HG02759 (cell line): ENCODE measurements around the gene ACHE.

Experiments
- ATAC-seq: cut with Tn5 transposase; IDR thresholded peaks from one replicate; pipeline ENCODE4 v1.9.1; 2021; ENCODE audit warnings: mild to moderate bottlenecking, moderate library complexity; ENCODE audit not compliant: unreplicated experiment

Gene ACHE

GRCh38 chr7:100886142-100886935 is 9.3 kb downstream of the ACHE start:
- no peak for ATAC-seq

DNA sequence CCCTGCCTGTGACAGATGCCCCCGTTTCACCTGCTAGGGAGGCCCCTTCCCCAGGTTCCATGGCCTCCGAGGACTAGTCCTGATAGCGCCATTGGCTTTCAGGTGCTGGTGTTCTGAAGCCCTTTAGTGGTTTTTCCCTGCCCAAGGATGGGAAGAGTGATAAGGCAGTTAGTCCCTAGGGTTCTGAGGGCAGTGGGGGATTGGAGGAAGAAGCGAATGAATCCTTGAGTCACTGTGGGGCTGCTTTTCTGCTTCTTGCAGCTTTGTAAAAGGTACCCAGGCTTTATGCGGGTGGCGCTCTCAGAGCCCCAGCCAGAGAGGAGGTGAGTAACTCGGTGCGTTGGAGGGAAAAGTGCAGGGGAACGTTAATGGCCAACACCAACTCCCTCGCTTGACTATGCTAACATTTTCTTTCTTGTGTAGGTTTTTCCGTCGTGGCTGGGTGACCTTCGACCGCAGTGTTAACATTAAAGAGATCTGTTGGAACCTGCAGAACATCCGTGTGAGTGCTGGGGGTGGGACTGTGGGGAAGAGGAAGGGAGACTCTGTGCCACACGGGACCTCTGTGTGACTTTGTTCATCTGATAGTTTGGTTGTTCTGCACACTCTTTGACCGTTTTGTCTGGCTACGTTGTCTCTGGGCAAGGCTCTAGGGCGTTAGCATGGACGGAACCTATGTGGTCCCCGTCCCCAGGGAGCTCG is 10.1 kb downstream of the ACHE start:
- ATAC-seq, result no peak

GRCh38 chr7:100884736-100885439 is 10.8 kb downstream of the ACHE start:
- no peak for ATAC-seq

GRCh38 chr7:100882785-100883526 is 12.7 kb downstream of the ACHE start:
- ATAC-seq, result no peak

DNA sequence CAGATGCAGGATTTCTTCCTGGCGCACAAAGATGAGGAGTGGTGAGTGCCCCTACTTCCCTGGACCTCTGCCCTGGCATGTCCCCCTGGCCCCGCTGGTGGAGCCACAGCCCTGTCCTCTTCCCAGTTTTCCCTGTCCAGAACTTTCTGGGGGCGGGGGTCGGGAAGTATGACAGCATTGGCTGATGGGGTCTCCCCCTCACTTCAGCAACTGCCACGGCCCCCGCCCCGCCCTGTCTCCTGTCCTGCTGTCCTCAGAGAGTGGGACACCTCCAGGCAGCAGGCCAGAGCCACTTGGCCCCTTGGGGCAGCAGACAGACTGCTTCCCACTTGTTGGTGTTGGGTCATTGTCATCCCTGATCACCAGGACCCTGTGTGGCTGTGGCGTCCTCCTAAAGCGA is 13.5 kb downstream of the ACHE start:
- ATAC-seq, result no peak

DNA sequence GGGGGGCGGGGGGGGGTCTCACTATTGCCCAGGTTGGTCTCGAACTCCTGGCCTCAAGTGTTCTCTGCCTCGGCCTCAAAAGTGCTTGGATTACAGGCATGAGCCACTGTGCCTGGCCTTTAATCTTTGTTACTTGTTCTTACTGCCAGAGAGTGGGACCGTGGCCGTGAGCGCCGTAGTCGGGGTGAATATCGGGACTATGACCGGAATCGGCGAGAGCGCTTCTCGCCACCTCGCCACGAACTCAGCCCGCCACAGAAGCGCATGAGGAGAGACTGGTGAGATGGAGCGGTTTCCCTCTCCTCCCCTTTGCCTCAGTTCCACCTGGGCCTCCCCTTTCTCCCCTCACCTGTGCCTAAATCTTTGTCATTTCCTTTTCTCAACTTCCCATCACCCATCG is 14.6 kb downstream of the ACHE start:
- no peak for ATAC-seq

DNA sequence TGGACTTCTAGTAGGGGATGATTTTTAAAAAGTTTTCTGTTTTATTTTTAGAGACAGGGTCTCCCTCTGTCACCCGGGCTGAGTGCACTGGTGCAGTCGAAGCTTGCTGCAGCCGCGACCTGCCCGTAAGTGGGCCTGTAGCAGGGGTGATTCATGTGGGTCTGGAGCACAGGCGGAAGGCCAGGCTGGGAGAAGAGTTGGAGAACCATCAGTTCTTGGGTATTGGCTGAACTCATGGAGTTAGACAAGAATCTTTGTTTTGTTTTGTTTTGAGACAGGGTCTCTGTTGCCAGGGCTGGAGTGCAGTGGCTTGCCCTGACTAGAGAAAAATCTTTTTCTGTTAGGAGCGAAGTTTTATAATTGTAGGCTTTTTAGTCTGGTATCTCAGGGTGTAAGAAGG is 15.0 kb downstream of the ACHE start:
- ATAC-seq, result no peak

DNA sequence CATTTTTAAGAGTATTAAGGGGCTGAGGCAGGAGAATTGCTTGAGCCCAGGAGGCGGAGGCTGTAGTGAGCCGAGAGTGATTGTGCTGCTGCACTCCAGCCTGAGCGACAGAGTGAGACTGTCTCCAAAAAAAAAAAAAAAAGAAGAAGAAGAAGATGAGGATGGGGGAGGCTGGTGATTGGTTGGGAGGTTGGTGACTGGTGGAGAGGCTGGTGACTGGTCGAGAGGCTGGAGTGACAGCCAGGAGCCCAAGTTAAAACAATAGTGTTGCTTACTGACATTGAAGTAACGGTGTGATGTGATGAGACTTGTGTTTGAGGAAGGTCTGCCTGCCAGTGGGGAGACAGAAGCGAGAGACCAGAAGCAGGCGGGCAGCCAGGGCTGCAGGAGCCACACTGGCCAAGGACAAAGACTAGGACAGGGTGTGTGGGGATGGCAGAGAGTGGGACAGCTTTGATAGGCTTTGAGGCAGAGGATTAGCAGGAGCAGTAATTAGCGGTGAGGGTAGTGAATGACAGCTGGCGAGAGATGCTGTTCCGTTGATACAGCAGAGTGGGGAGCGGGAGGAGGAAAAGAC is 15.9 kb downstream of the ACHE start:
- ATAC-seq, result no peak

GRCh38 chr7:100878685-100879084 is 17.0 kb downstream of the ACHE start:
- no peak for ATAC-seq

- no peak for ATAC-seq
Measured at GRCh38 chr7:100878013-100878412, 17.7 kb downstream of the ACHE start.

DNA sequence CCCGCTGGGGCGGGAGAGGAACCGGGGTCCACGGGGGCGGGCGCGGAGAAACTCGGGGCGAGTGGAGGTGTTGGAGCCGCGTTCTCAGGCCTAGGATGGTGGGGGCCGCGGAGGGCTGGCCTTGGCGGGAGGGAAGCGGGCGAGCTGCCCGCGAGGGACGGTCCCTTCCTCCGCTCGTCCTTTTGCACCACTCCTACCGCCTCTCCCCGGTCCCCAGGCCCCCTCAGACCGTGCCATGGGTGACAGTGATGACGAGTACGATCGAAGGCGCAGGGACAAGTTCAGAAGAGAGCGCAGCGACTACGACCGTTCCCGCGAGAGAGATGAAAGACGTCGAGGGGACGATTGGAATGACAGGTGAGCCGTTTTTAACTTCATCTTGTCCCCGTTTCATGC is 20.3 kb downstream of the ACHE start:
- peak; percentile 36 for ATAC-seq

DNA sequence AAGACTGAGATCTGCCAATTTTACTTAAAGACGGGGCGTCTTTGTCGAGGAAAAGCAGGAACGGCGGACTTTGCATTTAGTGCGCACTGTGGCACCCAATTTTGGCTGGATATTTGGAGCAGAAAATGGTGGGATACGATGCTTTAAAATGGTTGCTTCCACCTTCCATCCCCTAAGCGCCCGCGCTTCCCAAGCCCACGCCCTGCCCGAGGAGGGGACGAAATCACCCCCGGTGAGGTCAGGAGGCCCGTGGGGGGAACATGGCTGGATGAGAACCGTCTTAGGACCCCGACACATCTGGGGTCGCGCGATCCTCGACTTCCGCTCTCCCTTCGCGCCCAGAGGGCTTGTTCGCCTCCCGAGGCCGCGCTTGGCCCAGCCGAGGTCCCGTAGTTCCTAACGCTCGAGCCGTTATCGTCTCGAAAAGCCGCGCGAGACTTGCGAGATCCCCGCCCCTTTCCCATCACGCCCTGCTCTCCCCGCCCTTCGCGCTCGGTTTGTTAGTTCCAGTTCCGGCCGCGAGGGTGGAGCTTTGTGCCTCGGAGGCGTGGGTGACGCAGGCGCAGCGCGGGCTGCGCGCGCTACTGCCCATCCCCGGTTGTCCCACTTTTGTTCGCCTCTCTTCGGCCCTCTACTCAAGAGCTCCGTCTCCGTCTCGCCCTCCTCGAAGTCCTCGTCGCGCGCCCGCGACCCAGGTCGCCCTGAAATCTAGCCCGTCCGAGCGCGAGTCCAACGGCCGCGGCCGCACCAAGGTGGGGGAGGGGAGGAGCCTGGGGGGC is 20.9 kb downstream of the ACHE start, which contains the start of gene SRRT:
Gene SRRT (plus strand): TSS at position 527 of the 779 bp plus-strand sequence. CDS start 488 bp downstream, outside the sequence.
- ATAC-seq, result peak; percentile 91

DNA sequence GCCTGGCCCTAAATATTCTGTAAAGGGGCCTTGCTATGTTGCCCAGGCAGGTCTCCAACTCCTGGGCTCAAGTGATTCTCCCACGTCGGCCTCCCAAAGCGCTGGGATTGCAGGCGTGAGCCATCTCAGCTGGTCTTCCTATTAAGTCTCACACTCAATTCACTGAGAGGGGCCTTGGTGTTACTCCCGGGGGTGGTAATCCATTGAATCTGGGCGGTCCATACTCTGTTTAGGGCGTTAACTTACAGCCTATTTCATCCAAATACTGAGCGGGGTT is 21.4 kb downstream of the ACHE start:
- ATAC-seq, result no peak

GRCh38 chr7:100873599-100874299 is 21.9 kb downstream of the ACHE start:
- no peak for ATAC-seq

DNA sequence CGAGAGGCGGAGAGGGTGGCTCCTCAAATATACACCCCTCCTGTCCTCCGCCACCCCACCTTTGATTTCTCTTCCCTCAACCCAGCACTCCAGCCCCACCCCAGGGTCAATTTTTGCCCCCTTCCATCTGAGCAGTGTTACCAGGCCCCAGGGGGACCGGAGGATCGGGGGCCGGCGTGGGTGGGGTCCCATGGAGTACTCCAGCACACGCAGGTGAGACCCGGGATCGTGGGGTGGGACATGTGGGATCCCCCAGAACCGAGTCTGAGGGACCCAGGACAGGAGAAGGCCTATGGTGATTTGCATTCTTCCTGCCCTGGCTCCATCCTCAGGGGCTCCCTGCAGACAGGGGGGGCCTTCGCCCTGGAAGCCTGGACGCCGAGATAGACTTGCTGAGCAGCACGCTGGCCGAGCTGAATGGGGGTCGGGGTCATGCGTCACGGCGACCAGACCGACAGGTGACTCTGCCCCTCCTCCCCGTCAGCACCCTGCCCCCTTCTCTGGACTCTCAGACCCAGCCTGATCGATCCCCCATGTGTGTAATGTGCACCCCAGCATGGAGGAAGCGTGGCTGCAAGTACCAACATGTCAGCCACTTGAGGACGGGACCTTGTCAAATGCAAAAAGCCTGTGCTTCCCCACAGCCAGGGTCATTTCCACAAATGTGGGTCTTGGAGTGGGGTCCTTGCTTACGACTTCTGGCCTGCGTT is 27.8 kb downstream of the ACHE start:
- peak; percentile 10 for ATAC-seq

- ATAC-seq, result peak; percentile 62
Measured at GRCh38 chr7:100867040-100867775, 28.5 kb downstream of the ACHE start, which contains the start of gene TRIP6. Gene TRIP6 (plus strand): TSS chr7:100867387. CDS start chr7:100867498, 111 bp downstream.

DNA sequence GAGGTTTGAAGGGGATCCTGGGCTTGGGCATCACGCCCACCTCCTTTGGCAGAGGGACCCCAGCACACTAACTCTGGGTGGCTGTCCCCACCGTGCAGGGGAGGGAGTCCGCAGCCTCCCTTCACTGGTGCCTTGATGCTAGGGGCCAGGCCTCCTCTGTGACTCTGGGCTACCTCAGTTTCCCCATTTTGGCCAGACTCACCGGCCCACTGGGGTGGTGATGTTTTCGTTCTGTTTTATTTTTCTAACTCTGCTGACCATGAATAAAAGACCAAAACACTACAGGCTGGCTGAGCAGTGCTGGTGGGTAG is 29.0 kb downstream of the ACHE start:
- no peak for ATAC-seq
